HG02970 (cell line): ENCODE results near the gene RASSF7.
A peak's percentile ranks its signal among the peaks of the same experiment; 100 is the strongest.

Experiments used
- ATAC-seq: cut with Tn5 transposase; IDR thresholded peaks from one replicate; pipeline ENCODE4 v1.9.1; 2021; ENCODE audit warnings: mild to moderate bottlenecking, moderate library complexity, moderate number of reproducible peaks; ENCODE audit not compliant: unreplicated experiment, low FRiP score

Gene RASSF7

DNA sequence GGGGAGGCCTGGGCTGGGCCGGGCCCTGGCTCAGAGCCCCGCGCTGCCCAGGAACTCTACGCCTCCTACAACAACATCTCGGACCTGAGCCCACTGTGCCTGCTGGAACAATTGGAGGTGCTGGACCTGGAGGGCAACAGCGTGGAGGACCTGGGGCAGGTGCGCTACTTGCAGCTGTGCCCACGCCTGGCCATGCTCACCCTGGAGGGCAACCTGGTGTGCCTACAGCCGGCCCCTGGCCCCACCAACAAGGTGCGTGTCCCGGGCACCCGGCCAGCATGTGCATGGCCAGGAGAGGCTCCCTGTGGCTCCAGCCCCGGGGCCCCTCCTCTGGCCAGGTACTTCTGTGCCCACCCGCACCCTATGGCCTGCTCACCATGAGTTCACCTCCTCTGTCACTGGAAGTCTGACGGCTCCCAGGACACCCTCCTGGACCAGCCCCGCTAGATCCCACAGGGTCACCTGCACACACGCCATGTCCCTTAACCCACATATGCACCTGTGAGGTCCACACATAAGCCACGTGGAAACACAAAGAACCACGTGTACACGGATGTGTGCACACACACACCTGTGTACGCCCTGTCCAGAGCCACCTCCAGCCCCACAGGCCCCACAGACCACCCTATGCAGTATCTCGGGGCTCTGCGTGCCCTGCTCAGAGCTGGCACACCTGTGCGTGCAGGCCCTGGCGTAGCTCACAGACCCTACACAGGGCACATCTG, 10.6 kb upstream of the RASSF7 start:
- no peak for ATAC-seq

DNA sequence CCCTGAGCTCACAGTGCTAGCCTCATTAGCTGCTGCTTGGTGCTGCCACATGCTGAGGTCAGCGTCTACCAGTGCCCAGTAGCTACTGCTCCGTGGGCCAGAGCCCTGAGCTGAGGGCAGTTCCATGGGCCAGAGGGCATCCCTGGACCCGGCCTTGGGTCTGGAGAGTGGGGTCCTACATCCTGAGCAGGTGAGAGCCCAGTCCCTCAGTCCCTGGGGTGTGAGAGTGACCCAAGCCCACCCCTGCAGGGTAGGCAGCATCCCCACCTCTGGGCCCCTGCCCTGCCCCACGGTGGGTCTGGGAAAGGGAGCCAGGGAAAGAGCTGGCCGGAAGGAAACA, 10.1 kb upstream of the RASSF7 start:
- ATAC-seq: no peak

DNA sequence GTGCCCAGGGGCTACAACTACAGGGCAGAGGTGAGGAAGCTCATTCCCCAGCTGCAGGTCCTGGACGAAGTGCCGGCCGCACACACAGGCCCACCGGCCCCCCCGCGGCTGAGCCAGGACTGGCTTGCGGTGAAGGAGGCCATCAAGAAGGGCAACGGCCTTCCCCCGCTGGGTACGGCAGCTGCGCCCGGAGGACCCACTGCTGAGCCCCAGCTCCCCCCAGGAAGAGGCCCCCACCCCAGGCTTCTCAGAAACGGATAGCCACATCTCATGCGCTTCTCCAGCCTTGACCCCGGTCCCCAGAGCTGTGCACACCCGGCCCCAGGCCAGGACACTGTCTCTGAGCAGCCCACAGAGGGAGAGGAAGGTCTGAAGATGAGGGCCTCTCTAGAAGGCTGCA, 9.6 kb upstream of the RASSF7 start:
- no peak for ATAC-seq

DNA sequence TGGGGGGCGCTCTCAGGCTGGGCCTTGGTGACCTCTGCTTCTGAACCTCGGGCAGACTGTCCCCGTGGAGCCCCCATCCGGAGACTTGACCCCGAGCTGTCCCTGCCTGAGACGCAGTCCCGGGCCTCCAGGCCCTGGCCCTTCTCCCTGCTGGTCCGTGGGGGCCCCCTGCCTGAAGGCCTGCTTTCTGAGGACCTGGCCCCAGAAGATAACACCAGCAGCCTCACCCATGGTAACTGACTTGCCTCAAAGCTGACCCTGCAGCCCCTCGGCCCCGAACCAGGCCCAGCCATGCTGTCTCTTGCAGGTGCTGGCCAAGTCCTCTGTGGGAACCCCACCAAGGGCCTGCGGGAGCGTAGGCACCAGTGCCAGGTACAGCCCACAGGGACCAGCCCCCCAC, 9.2 kb upstream of the RASSF7 start:
- no peak for ATAC-seq

DNA sequence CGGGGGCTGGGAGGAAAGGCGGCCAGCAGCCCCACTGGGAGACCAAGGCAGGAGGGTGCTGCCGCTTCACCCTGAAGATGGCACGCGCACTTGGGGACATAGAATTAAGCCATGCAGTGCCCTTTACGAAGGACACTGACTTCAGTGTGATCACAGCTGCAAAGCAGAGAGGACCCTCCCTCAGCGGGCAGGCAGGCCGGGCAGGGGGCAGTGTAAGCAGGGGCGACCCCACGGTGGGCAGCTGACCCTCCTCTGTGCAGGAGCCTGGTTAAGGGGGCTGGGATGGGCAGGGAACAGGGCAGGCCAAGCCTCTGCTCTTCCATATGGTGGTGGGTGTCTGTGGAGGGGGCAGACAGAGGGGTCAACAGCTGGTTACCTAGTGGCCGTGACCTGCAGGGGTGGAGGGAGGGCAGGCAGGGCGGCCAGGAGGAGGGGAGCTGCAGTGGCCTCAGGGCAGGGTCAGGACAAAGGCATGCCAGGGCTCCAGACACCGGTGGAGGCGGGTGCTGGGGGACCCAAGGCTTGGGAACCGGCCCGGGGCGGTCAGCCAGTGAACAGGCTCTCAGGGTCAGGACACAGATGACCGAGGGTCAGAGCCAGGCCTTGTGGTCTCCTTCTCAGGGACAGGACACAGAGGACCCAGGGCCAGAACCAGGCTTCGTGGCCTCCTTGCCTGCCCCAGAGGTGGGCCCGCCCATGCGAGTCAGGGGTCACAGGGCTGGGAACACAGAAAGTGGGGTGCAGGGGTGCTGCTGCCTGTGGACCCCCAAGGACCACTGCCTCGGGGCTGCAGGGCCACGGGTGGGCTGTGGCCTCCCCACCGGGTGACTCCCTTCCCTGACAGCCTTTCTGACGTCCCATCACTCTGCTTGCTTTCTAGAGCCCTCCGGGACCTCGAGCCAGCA, 7.4 kb upstream of the RASSF7 start:
- ATAC-seq: no peak

DNA sequence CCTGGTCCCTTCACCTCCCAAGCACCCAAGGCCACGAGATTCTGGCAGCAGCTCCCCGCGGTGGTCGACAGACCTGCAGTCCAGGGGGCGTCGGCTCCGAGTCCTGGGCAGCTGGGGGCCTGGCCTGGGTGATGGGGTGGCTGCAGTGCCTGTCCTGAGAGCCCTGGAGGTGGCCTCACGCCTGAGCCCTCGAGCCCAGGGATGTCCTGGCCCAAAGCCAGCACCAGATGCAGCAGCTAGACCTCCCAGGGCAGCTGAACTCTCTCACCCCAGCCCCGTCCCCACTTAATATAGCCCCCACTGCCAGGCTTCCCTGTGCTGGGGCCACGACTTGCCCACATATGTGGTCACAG, 6.8 kb upstream of the RASSF7 start:
- no peak for ATAC-seq

DNA sequence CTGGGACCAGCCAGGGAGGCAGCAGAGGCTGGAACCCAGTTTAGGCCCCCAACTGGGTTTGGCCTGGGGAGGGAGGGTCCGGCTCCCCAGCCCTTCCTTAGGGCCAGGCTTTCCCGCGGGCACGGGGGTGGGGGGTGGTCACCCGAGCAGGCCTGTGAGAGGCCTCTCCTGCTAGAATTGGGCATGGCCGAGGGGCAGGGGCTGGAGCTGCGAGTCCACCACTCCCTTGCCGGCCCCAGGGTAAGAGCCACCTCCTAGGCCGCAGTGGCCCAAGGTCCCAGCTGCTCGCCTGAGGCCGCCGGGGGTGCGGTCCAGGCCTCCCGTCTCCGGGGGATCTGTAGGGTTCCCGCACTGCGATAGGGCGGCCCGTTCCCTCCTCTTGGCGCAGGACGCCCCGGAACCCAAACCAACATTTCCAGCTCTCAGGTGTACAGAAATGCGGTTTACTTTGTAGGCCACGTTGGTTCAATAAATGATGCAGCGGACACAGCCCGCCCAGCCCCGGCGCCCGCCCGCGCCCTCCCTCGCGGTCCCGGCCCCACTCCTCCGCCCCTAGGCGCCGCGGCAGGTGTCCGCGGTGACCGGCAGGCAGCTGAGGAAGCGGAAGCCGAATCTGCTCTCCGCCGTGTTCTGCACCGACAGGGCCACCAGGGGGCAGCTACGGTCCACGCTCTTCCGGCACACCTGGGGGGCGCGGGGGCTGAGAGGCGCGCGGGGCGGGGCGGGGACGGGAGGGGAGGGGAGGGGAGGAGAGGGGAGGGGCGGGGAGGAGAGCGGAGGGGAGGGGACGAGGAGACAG, 6.1 kb upstream of the RASSF7 start:
- ATAC-seq: no peak

DNA sequence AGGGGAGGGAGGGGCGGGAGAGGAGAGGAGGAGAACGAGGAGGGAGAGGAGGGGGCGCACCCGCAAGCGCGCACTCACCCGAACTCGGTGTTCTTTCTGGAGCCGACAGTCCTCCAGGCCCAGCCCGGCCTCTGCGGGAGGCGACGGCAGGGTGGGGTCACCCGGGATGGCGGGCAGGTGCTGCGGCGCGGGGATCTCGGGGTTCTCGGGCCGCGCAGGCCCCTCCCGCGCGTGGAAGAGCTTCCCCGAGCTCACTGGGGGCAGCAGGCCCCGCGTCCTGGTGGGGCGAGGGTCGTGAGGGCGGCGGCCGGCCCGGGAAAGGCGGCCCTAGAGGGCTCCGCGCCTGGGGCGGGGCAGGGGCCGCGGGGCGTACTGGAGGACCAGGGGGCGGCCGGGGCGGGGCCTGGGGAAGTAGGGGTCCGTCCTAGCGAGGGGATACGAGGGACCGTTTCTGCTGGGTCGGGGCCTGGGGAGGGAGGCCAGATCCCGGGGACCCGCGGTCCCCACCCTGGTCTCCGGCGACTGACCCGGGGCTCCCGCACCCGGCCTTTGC, 5.5 kb upstream of the RASSF7 start:
- ATAC-seq: no peak

DNA sequence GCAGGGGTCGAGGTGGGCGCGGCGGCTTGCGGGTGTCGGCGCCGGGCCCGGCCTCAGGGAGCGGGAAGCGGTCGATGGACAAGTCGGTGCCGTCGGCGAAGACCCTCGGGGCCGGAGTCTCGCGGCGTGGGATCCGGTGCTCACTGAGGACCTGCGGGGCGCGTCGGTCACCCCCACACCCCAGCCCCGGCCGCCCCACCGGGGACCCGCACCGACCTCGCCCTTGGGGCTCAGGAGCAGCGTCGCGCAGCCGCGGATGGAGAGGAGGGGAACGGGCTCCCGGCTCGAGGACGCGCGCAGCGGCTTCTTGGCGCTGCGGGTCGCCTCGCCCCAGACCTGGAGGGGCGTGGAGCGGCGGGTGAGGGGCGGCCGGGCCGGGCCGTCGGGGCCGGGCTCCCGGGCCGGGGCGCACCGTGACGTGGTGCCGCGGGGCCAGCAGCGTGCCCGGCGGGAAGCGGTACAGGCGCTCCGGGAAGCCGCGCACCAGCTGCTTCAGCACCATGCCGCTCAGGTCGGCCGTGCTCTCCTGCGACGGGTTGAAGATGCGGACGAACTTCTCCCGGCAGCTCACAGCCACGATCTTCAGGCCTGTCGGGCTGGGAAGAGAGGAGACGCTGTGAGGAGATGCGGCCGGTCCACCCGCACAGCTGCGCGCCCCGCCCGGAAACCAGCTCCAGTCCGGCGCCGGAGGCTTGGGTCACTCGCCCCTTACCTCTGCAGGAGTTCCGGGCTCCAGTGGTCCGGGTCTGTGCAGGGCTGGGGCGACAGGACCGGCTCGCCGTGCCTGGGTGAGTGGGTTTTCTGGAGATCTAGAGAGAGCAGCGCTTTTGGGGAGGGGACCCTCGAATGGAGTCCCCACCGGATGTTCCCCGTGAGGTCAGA, 4.7 kb upstream of the RASSF7 start:
- ATAC-seq: no peak

DNA sequence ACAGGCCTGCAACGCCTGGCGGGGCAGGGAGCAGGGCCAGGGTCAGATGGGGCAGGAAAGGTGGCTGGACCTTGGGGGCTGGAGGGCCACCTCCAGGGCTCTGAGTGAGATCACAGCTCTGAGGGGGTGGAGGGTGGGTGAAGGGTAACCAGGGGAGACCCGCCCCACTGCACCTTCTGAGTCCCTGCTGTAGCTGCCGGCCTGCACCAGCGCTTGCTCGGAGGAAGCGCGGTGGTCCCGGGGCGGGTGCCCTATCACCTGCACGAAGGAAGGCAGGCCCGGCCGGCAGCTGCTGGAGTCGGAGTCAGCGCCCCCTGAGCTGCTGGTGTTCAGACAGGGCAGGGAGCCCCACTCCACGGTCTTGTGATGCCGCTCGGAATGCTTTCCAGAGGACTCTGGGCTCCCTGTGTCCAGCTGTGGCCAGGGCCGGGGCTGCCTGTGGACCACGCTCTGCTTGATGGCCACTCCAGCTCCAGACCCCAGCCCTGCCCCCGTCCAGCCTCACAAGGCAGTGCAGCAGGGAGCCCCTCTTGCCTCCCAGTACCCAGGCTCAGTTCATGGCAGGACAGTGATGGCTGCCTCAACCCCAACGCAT, 4.0 kb upstream of the RASSF7 start:
- ATAC-seq: no peak

DNA sequence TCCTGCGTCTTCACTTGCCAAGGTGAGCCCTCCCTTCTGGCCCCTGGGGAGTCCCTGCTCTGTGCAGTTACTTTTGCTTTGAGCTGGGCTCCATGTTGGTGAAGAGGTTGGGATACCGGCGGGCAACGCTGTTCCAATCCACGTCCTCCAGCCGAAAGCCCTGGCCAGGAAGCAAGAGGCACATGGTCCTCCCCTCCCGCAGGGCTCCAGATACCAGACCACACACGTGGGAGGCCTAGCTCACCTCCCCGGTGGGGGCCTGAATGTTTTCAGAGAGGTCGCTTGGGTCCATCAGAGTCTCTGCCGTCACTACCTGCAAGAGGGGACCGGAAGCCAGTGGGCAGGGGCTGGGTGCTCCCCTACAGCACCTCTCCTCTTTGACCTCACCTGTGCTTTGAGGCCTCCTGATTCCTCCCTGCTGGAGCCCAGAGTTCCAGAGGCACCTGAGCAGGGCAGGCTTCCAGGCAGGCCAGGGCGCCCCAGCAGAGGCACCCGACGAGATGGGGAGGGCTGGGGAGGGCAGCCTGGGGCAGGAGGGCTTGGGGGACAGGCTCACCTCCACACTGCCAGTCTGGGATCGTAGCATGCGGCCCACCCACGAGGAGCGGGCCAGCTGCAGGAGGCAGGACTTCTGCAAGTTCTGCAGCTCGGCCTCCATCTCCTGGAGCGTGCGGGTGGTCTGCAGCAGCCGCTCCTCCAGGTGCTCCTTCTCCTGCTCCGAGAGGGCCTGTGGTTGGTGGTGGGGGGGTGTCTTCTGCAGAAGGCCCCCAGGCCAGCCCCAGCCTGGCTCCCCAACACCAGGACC, 3.2 kb upstream of the RASSF7 start:
- no peak for ATAC-seq

DNA sequence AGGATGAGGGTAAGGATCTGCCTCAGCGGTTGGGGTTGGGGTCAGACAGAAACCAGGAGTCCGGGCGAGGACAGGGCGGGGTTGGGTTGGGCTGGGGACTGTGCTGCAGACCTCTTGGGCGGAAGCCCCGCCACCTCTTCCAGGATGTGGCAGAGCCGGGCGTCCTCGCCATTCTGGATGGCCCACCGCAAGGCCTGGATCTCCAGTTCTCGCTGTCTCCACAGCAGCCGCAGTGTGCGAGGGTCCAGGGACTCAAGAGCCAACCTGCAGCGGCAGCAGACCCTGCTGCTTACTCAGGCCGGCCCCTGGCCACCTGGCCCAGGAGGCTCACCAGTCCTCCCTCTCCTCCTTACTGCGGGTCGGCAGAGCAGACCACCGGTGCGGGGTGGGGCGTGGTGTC, 2.3 kb upstream of the RASSF7 start:
- no peak for ATAC-seq

DNA sequence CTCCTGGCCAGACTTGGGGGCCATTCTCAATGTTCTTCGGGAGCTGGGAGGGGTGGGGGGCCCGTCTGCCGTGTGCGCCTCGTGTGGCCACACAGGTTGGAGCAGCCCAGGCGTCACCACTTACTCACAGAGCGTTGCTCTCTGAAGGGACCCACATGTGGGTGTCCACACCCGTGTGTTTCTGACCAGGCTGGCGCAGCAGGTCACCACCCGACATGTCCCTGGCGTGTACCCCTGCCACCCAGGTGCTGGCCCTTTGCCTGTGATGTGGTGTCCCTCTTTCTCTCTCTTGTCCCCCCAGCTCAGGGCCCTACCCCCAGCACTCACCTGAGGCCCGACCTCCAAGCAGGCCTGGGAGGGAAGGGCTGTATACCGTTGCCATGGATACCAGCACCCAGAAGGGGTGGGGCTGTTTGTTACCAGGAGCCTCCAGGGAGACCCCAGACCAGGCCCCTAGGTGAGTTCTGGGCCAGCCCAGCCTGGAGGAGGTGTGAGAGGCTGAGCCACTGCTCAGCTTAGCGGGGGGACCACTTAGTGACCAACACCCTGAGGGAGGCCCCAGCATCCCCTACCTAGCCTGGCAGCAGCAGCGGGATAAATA, 1.6 kb upstream of the RASSF7 start:
- ATAC-seq: no peak

DNA sequence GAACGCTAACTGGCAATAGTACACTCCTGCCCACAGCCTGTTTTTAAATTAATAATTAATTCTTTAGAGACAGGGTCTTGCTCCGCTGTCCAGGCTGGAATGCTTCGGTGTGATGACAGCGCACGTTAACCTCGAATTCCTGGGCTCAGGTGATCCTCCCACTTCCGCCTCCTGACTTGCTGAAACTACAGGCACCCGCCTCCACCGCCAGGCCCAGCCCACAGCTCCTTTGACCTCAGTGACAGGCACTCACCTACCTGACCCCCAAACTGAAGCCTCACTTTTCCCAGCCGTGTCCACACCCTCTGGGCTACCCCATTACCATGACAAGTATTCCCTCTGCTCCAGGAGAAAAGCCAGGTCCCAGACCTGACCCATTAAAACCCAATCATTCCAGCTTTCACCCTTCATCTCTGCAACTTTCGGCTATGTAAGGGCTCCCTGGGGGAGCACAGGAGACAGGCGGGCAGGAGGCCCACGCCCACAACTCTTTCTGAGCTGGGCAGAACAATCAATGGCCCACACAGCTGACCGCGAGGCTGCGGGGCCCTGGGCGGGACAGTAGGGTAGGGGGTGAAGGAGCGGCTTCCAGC, 962 bp upstream of the RASSF7 start:
- no peak for ATAC-seq

DNA sequence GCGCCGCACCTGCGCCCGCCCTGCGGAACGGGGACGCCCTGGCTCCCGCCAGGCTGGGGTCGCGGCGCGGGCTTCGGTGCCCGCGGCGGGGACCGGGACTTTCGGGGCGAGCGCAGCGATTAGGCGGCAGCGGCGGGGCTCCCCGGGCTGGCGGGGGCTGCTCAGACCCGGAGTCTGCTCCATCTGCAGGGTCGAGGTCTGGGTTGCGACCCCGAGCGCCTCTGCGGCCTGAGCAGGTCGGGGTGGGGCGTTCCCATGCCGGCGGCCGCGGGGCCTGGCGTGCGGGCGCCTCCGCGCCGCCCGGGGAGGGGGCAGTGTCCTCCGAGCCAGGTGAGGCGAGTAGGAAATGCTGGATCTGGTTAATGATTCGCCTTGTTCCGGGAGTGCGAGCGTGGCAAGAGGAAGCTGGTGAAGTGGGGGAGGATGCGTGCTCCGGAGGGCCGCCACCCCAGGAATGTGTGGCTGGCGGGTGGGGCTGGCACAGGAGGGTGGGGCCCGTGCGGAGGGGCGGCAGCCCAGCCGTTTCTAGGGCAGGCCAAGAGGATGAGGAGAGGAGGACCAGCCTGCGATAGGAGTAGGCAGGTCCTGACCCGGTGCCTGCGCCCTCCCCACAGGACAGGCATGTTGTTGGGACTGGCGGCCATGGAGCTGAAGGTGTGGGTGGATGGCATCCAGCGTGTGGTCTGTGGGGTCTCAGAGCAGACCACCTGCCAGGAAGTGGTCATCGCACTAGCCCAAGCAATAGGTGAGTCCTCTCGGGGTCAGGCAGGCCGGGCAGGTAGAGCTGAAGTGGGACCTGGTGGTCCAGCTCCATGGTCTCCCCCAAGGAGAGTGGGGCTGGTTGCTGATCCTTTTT, 606 bp downstream of the RASSF7 start:
- ATAC-seq: peak; percentile 8

DNA sequence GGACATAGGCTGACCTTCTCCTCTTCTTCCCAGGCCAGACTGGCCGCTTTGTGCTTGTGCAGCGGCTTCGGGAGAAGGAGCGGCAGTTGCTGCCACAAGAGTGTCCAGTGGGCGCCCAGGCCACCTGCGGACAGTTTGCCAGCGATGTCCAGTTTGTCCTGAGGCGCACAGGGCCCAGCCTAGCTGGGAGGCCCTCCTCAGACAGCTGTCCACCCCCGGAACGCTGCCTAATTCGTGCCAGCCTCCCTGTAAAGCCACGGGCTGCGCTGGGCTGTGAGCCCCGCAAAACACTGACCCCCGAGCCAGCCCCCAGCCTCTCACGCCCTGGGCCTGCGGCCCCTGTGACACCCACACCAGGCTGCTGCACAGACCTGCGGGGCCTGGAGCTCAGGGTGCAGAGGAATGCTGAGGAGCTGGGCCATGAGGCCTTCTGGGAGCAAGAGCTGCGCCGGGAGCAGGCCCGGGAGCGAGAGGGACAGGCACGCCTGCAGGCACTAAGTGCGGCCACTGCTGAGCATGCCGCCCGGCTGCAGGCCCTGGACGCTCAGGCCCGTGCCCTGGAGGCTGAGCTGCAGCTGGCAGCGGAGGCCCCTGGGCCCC, 1.4 kb downstream of the RASSF7 start:
- no peak for ATAC-seq
